K562 (cell line): Measurements from ENCODE around the gene TRIM4. TPM values are rescaled to one million over a fixed set of nuclear protein-coding genes. Genes with fewer than 3 reads are reported as not detected.
A peak's percentile ranks its signal among the peaks of the same experiment; 100 is the strongest.

ENCODE experiments used
- CHD7 ChIP-seq: fragments of 200-600 bp; sonication (generic); IDR thresholded peaks from one replicate; pipeline ENCODE4 v1.6.1; 2012; ENCODE audit warnings: mild to moderate bottlenecking, low read depth, low read length, inconsistent platforms
- CXXC5 ChIP-seq: fragments of 250-450 bp; sonication (Bioruptor Pico); IDR thresholded peaks from 2 replicates; pipeline ENCODE4 v1.8.0; 2022; ENCODE audit warnings: inconsistent platforms, mild to moderate bottlenecking, moderate library complexity
- HDAC8 ChIP-seq: fragments of 450-650 bp; IDR thresholded peaks from 2 replicates; pipeline ENCODE4 v1.6.1; 2016; ENCODE audit warnings: mild to moderate bottlenecking, missing genetic modification characterization, moderate library complexity, missing compliant biosample characterization
- MAZ ChIP-seq, 2 experiments: fragments of 450-650 bp in 1 of 2; sonication (generic) in 1 of 2; formaldehyde crosslinking; IDR thresholded peaks in 1 of 2; conservative IDR thresholded peaks in 1 of 2; 2 replicates each; pipeline versions ENCODE4 v1.4.0 to v1.5.0; 2020; ENCODE audit warnings: mild to moderate bottlenecking in 1 of 2, missing genetic modification reagents in 1 of 2
- MIER1 ChIP-seq: fragments of 450-650 bp; IDR thresholded peaks from 2 replicates; pipeline ENCODE4 v1.6.1; 2016; ENCODE audit warnings: antibody characterized with exemption, mild to moderate bottlenecking, low read depth
- NCOA4 ChIP-seq: fragments of 450-650 bp; IDR thresholded peaks from 2 replicates; pipeline ENCODE4 v1.6.1; 2018; ENCODE audit warnings: mild to moderate bottlenecking; ENCODE audit not compliant: partially characterized antibody
- PYGO2 ChIP-seq: fragments of 450-650 bp; IDR thresholded peaks from 2 replicates; pipeline ENCODE4 v1.6.1; 2016; ENCODE audit warnings: mild to moderate bottlenecking, missing genetic modification characterization, moderate library complexity, missing compliant biosample characterization
- RB1 ChIP-seq: fragments of 450-650 bp; IDR thresholded peaks from 2 replicates; pipeline ENCODE4 v1.6.1; 2017; ENCODE audit warnings: low read depth, mild to moderate bottlenecking
- RBM39 ChIP-seq: fragments of 200-400 bp; formaldehyde crosslinking; optimal IDR thresholded peaks from 2 replicates; pipeline ENCODE3; 2018; ENCODE audit warnings: low read depth, low read length
- SETDB1 ChIP-seq: IDR thresholded peaks from one replicate; pipeline ENCODE4 v1.6.1; 2012; ENCODE audit warnings: low read length, control low read depth, inconsistent platforms
- SNAPC5 ChIP-seq: fragments of 250-450 bp; sonication (Bioruptor Pico); IDR thresholded peaks from 2 replicates; pipeline ENCODE4 v1.8.0; 2021; ENCODE audit warnings: moderate library complexity, mild to moderate bottlenecking, inconsistent platforms
- THRAP3 ChIP-seq: fragments of 450-650 bp; IDR thresholded peaks from 2 replicates; pipeline ENCODE4 v1.6.1; 2016; ENCODE audit warnings: mild to moderate bottlenecking, inconsistent platforms, borderline replicate concordance
- YY1 ChIP-seq, 3 experiments: IDR thresholded peaks; 2 replicates each; pipeline ENCODE4 v1.6.1; 2011; ENCODE audit warnings: low read length in 2 of 3, mild to moderate bottlenecking in 2 of 3, moderate library complexity in 2 of 3, borderline replicate concordance in 1 of 3, control low read depth in 1 of 3, low read depth in 1 of 3; ENCODE audit not compliant: insufficient read depth in 3 of 3, insufficient replicate concordance in 2 of 3, control insufficient read depth in 1 of 3, insufficient read length in 1 of 3; ENCODE audit errors: extremely low read depth in 1 of 3
- ZBTB7A ChIP-seq: IDR thresholded peaks from 2 replicates; pipeline ENCODE4 v1.6.1; 2011; ENCODE audit warnings: low read depth, mild to moderate bottlenecking, low read length, moderate library complexity, borderline replicate concordance; ENCODE audit not compliant: control insufficient read depth
- ZNF347 ChIP-seq: fragments of 450-650 bp; formaldehyde crosslinking; IDR thresholded peaks from 2 replicates; pipeline ENCODE4 v1.4.0; 2020; ENCODE audit warnings: low read depth, mild to moderate bottlenecking, moderate library complexity
- polyA plus RNA-seq, 8 experiments: library from polyadenylated mRNA; depleted of rRNA in 4 of 8; stranded (reverse) in 5 of 8; unstranded in 3 of 8; fragments of >200 nt; fragmentation: Nextera tagmentation in 2 of 8; fragmentation: Illumina TruSeq in 1 of 8; extraction: Ambion mirVana in 2 of 8; extraction: Trizol in 1 of 8; gene quantifications; 2 replicates each; pipeline versions ENCODE4 v1.2.1 to v1.2.3, GENCODE V29; 2011 to 2014; ENCODE audit warnings: inconsistent platforms in 1 of 8, missing spikeins in 1 of 8
- total RNA-seq, 7 experiments: library from RNA; depleted of rRNA in 6 of 7; stranded (reverse); fragments of >200 nt in 6 of 7; fragmentation: Illumina TruSeq in 2 of 7; extraction: Trizol in 2 of 7; gene quantifications; 2 replicates each; pipeline versions ENCODE4 v1.2.1 to v1.2.3, GENCODE V29; 2011 to 2021; ENCODE audit warnings: low replicate concordance in 1 of 7

The TRIM4 gene
- total and polyA plus RNA-seq, 9 of the 15 experiments (the other 6 are each of a cell fraction or from before 2014, with no cell fraction given) = 6.2 to 28.3 (median 22.4) TPM

- TF ChIP-seq YY1 (IDR thresholded peaks at IDR 0.05; ENCODE audit: borderline replicate concordance in 1 of 3, control insufficient read depth in 1 of 3, extremely low read depth in 1 of 3, insufficient read depth in 3 of 3, insufficient read length in 1 of 3, insufficient replicate concordance in 2 of 3, low read depth in 1 of 3, low read length in 2 of 3) (peak in 2 of 3 experiments; percentile 60 to 61), ZNF347 (CRISPR knock-in tag) (no peak), MIER1 (0 out of 2 replicates have a peak, but pooled peaks have one; percentile 45), RB1 (peak; percentile 55; the same call in 1 of the 2 replicates), RBM39 (no peak), HDAC8 (tag) (0 out of 2 replicates have a peak, but pooled peaks have one; percentile 30), CXXC5 (peak; percentile 96), MAZ (CRISPR knock-in tag; conservative IDR thresholded peaks at IDR 0.05 in 1 of 2, IDR thresholded peaks at IDR 0.05 in 1 of 2) (peak; percentile 55 to 82; a peak in 3 of 4 replicates), NCOA4 (no peak), PYGO2 (tag) (no peak), SNAPC5 (CRISPR knock-in tag) (no peak), THRAP3 (no peak), SETDB1 (no peak), CHD7 (no peak), ZBTB7A (0 out of 2 replicates have a peak, but pooled peaks have one; percentile 4)
These were observed at the start of gene TRIM4 (continued) for GRCh38 chr7:99918959-99919813.
